HG02884 (cell line): ENCODE results near the gene ZBTB22.
"Not testable (repeated sequence)": the region's sequence is repeated elsewhere in the genome, so short reads cannot be mapped to it uniquely, and the experiment has no call there.

Experiments
- ATAC-seq: cut with Tn5 transposase; IDR thresholded peaks from one replicate; pipeline ENCODE4 v1.9.1; 2021; ENCODE audit warnings: mild to moderate bottlenecking, moderate library complexity; ENCODE audit not compliant: unreplicated experiment

The ZBTB22 gene

GRCh38 chr6:33317669-33318425 lies at the start of gene ZBTB22:
Gene ZBTB22 (minus strand): TSS chr6:33317744. CDS start chr6:33316916, 828 bp downstream.
- peak; percentile 44 for ATAC-seq

- ATAC-seq: no peak
Observed at GRCh38 chr6:33367009-33367714, 49.6 kb upstream of the ZBTB22 start.

- not testable (repeated sequence) for ATAC-seq
Observed at GRCh38 chr6:33365206-33365971, 47.8 kb upstream of the ZBTB22 start.

- ATAC-seq: not testable (repeated sequence)
Observed at GRCh38 chr6:33364475-33365205, 47.1 kb upstream of the ZBTB22 start.

- ATAC-seq: not testable (repeated sequence)
Observed at GRCh38 chr6:33363486-33363885, 45.9 kb upstream of the ZBTB22 start.

- no peak for ATAC-seq
Observed at GRCh38 chr6:33359331-33359730, 41.8 kb upstream of the ZBTB22 start.

- ATAC-seq: not testable (repeated sequence)
Observed at GRCh38 chr6:33357160-33357871, 39.8 kb upstream of the ZBTB22 start.

- no peak for ATAC-seq
Observed at GRCh38 chr6:33356295-33356694, 38.8 kb upstream of the ZBTB22 start.

GRCh38 chr6:33355860-33356259 lies 38.3 kb upstream of the ZBTB22 start:
- not testable (repeated sequence) for ATAC-seq

GRCh38 chr6:33347816-33348215 lies 30.3 kb upstream of the ZBTB22 start:
- no peak for ATAC-seq

- ATAC-seq: not testable (repeated sequence)
Observed at GRCh38 chr6:33346972-33347371, 29.4 kb upstream of the ZBTB22 start.

GRCh38 chr6:33344701-33345697 lies 27.5 kb upstream of the ZBTB22 start:
- no peak for ATAC-seq

GRCh38 chr6:33343953-33344611 lies 26.5 kb upstream of the ZBTB22 start:
- no peak for ATAC-seq

- ATAC-seq: not testable (repeated sequence)
Observed at GRCh38 chr6:33343606-33343952, 26.0 kb upstream of the ZBTB22 start.

- no peak for ATAC-seq
Observed at GRCh38 chr6:33339193-33339592, 21.6 kb upstream of the ZBTB22 start.

GRCh38 chr6:33336495-33336894 lies 19.0 kb upstream of the ZBTB22 start:
- no peak for ATAC-seq

GRCh38 chr6:33335916-33336315 lies 18.4 kb upstream of the ZBTB22 start:
- no peak for ATAC-seq

- no peak for ATAC-seq
Observed at GRCh38 chr6:33333666-33334065, 16.1 kb upstream of the ZBTB22 start.
